OCI-LY7 (cell line): ENCODE data around the gene NYNRIN.

Experiments used
- EZH2phosphoT487 ChIP-seq: fragments of 200-600 bp; sonication (generic); IDR thresholded peaks from 2 replicates; pipeline ENCODE4 v1.6.1; 2018; ENCODE audit warnings: low read depth, borderline replicate concordance, mild to moderate bottlenecking, mixed run types, antibody characterized with exemption, low read length, moderate library complexity, mixed read lengths
- TF ChIP-seq, protein P1 (sequence below): fragments of 200-600 bp; sonication (generic); conservative IDR thresholded peaks from 2 replicates; pipeline ENCODE4 v1.5.1; 2014; ENCODE audit warnings: mild to moderate bottlenecking, antibody characterized with exemption, low read length, moderate library complexity, mixed read lengths

DNA sequence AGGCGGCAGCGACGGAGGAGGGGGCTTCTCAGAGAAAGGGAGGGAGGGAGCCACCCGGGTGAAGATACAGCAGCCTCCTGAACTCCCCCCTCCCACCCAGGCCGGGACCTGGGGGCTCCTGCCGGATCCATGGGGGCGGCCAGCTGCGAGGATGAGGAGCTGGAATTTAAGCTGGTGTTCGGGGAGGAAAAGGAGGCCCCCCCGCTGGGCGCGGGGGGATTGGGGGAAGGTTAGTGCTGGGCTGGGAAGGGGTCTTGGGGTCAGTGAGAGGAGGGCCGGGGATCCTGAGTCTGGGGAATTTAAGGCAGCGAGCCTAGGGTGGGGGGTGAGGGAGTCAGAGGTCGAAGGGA lies 30.6 kb upstream of the NYNRIN start:
- TF ChIP-seq, protein P1, sequence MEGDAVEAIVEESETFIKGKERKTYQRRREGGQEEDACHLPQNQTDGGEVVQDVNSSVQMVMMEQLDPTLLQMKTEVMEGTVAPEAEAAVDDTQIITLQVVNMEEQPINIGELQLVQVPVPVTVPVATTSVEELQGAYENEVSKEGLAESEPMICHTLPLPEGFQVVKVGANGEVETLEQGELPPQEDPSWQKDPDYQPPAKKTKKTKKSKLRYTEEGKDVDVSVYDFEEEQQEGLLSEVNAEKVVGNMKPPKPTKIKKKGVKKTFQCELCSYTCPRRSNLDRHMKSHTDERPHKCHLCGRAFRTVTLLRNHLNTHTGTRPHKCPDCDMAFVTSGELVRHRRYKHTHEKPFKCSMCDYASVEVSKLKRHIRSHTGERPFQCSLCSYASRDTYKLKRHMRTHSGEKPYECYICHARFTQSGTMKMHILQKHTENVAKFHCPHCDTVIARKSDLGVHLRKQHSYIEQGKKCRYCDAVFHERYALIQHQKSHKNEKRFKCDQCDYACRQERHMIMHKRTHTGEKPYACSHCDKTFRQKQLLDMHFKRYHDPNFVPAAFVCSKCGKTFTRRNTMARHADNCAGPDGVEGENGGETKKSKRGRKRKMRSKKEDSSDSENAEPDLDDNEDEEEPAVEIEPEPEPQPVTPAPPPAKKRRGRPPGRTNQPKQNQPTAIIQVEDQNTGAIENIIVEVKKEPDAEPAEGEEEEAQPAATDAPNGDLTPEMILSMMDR: no peak
- no peak for TF ChIP-seq EZH2phosphoT487
